GM21737 (cell line): ENCODE measurements around the gene ASCC3.

Experiments used
- ATAC-seq: cut with Tn5 transposase; IDR thresholded peaks from one replicate; pipeline ENCODE4 v1.9.1; 2021; ENCODE audit warnings: mild to moderate bottlenecking, moderate library complexity; ENCODE audit not compliant: unreplicated experiment

ASCC3 gene

GRCh38 chr6:100509101-100509500 is 372.0 kb downstream of the ASCC3 start:
- ATAC-seq, result no peak

- ATAC-seq, result no peak
Observed at GRCh38 chr6:100506651-100507050, 374.5 kb downstream of the ASCC3 start.

GRCh38 chr6:100504786-100505737 is 376.1 kb downstream of the ASCC3 start:
- no peak for ATAC-seq

- no peak for ATAC-seq
Observed at GRCh38 chr6:100503043-100503705, 378.0 kb downstream of the ASCC3 start.

- ATAC-seq, result no peak
Observed at GRCh38 chr6:100493206-100493888, 387.8 kb downstream of the ASCC3 start.

- ATAC-seq, result no peak
Observed at GRCh38 chr6:100491952-100492670, 389.0 kb downstream of the ASCC3 start.

- no peak for ATAC-seq
Observed at GRCh38 chr6:100490065-100490464, 391.1 kb downstream of the ASCC3 start.

- no peak for ATAC-seq
Observed at GRCh38 chr6:100488244-100488643, 392.9 kb downstream of the ASCC3 start.

- no peak for ATAC-seq
Observed at GRCh38 chr6:100487638-100488037, 393.5 kb downstream of the ASCC3 start.

- no peak for ATAC-seq
Observed at GRCh38 chr6:100485268-100485667, 395.9 kb downstream of the ASCC3 start.

- ATAC-seq, result no peak
Observed at GRCh38 chr6:100484474-100484873, 396.7 kb downstream of the ASCC3 start.

GRCh38 chr6:100482698-100483097 is 398.4 kb downstream of the ASCC3 start:
- ATAC-seq, result no peak

- no peak for ATAC-seq
Observed at GRCh38 chr6:100479179-100480035, 401.7 kb downstream of the ASCC3 start.

- peak; percentile 53 for ATAC-seq
Observed at GRCh38 chr6:100475554-100476320, 405.4 kb downstream of the ASCC3 start.

GRCh38 chr6:100473182-100473581 is 407.9 kb downstream of the ASCC3 start:
- ATAC-seq, result no peak

GRCh38 chr6:100472674-100473073 is 408.5 kb downstream of the ASCC3 start:
- ATAC-seq, result peak; percentile 88

- ATAC-seq, result no peak
Observed at GRCh38 chr6:100470422-100471120, 410.6 kb downstream of the ASCC3 start.

GRCh38 chr6:100469101-100469859 is 411.8 kb downstream of the ASCC3 start:
- ATAC-seq, result no peak
